Fibroblast of skin of left biceps (primary cell): Measurements from ENCODE around the gene CCT5.

Experiments
- DNase-seq, 2 experiments: peaks; one replicate each; pipeline ENCODE4 v3.0.0-alpha.2; 2013; ENCODE audit warnings: low read depth in 2 of 2

Gene CCT5

GRCh38 chr5:10249948-10250805, at the start of gene CCT5:
Gene CCT5, plus strand, starts transcription at chr5:10250280. Its CDS starts 61 bp downstream, at chr5:10250341.
- DNase-seq, result peak; percentile 97

GRCh38 chr5:10201223-10201868, 48.7 kb upstream of the CCT5 start:
- no peak for DNase-seq

- DNase-seq, result no peak
Measured at GRCh38 chr5:10202089-10202910, 47.8 kb upstream of the CCT5 start.

- DNase-seq, result no peak
Measured at GRCh38 chr5:10209004-10209403, 41.1 kb upstream of the CCT5 start.

GRCh38 chr5:10213316-10213715, 36.8 kb upstream of the CCT5 start:
- no peak for DNase-seq

- DNase-seq, result no peak
Measured at GRCh38 chr5:10214041-10214440, 36.0 kb upstream of the CCT5 start.

GRCh38 chr5:10215366-10215765, 34.7 kb upstream of the CCT5 start:
- DNase-seq, result no peak

- no peak for DNase-seq
Measured at GRCh38 chr5:10216107-10216506, 34.0 kb upstream of the CCT5 start.

- DNase-seq, result no peak
Measured at GRCh38 chr5:10218658-10219057, 31.4 kb upstream of the CCT5 start.

- DNase-seq, result no peak
Measured at GRCh38 chr5:10219068-10219467, 31.0 kb upstream of the CCT5 start.

GRCh38 chr5:10220248-10220647, 29.8 kb upstream of the CCT5 start:
- no peak for DNase-seq

- DNase-seq, result no peak
Measured at GRCh38 chr5:10222326-10222725, 27.8 kb upstream of the CCT5 start.

- peak in 1 of 2 experiments; percentile 23 for DNase-seq
Measured at GRCh38 chr5:10227379-10227778, 22.7 kb upstream of the CCT5 start.

GRCh38 chr5:10228288-10228687, 21.8 kb upstream of the CCT5 start:
- DNase-seq, result no peak

GRCh38 chr5:10229306-10230048, 20.6 kb upstream of the CCT5 start:
- peak in 1 of 2 experiments; percentile 38 for DNase-seq

GRCh38 chr5:10232386-10232785, 17.7 kb upstream of the CCT5 start:
- no peak for DNase-seq

- DNase-seq, result no peak
Measured at GRCh38 chr5:10233011-10233410, 17.1 kb upstream of the CCT5 start.

- DNase-seq, result peak; percentile 86 to 88
Measured at GRCh38 chr5:10233505-10233904, 16.6 kb upstream of the CCT5 start.

GRCh38 chr5:10235350-10235749, 14.7 kb upstream of the CCT5 start:
- no peak for DNase-seq

- no peak for DNase-seq
Measured at GRCh38 chr5:10243660-10244240, 6.3 kb upstream of the CCT5 start.

GRCh38 chr5:10244342-10244944, 5.6 kb upstream of the CCT5 start:
- DNase-seq, result no peak
